Measurements from ENCODE around the gene HMGCR.

The HMGCR gene

GRCh38 chr5:75340714-75341478 is 3.9 kb downstream of the HMGCR start:
- Histone ChIP-seq H3K27ac (ENCODE audit: low read length) (no peak overlapping the region), H3K27me3 (ENCODE audit: control insufficient read depth in 1 of 2, insufficient read depth in 2 of 2, low read length in 2 of 2) (no peaks in the 10 kb centered on the region), H3K4me1 (ENCODE audit: control insufficient read depth, insufficient read depth, low read length) (peaks cover 6% of the 10 kb centered on the region), H3K36me3 (ENCODE audit: control insufficient read depth in 2 of 2, insufficient read depth in 2 of 2, low read length in 2 of 2) (peaks cover 3 to 8% of the 10 kb centered on the region in 2 donors), H3K9me3 (ENCODE audit: control insufficient read depth in 2 of 2, low read length in 2 of 2) (no peaks in the 10 kb centered on the region), H3K4me3 (ENCODE audit: low read length in 2 of 2) (no peak overlapping the region), H3K9ac (ENCODE audit: low read length in 2 of 2) (no peak overlapping the region)

- no peak overlapping the region for H3K9ac ChIP-seq (ENCODE audit: low read length in 2 of 2)
- no peaks in the 10 kb centered on the region for H3K27me3 ChIP-seq (ENCODE audit: control insufficient read depth in 1 of 2, insufficient read depth in 2 of 2, low read length in 2 of 2)
- H3K36me3 ChIP-seq (ENCODE audit: control insufficient read depth in 2 of 2, insufficient read depth in 2 of 2, low read length in 2 of 2), result peaks cover 5 to 12% of the 10 kb centered on the region in 2 donors
- H3K9me3 ChIP-seq (ENCODE audit: control insufficient read depth in 2 of 2, low read length in 2 of 2), result no peaks in the 10 kb centered on the region
- no peak overlapping the region for H3K4me3 ChIP-seq (ENCODE audit: low read length in 2 of 2)
- peaks cover 3% of the 10 kb centered on the region for H3K4me1 ChIP-seq (ENCODE audit: control insufficient read depth, insufficient read depth, low read length)
- no peak overlapping the region for H3K27ac ChIP-seq (ENCODE audit: low read length)
These were observed 4.9 kb downstream of the HMGCR start for GRCh38 chr5:75341934-75342333.

DNA sequence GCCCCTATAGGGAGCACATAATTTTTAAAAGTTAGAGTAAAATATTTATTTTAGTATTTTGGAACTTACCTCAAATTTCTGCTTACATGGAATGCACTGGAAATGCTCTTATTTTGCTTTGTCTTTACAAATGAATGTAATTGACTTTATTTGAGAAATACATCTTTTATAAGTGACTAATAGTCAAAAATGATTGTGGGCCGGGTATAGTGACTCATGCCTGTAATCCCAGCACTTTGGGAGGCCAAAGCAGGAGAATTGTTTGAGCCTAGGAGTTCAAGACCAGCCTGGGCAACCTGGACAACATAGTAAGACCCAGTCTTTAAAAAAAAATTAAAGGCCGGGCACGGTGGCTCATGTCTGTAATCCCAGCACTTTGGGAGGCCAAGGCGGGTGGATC is 5.8 kb downstream of the HMGCR start:
- Histone ChIP-seq H3K36me3 (ENCODE audit: control insufficient read depth in 2 of 2, insufficient read depth in 2 of 2, low read length in 2 of 2) (peaks cover 7 to 16% of the 10 kb centered on the region in 2 donors), H3K27me3 (ENCODE audit: control insufficient read depth in 1 of 2, insufficient read depth in 2 of 2, low read length in 2 of 2) (no peaks in the 10 kb centered on the region), H3K9me3 (ENCODE audit: control insufficient read depth in 2 of 2, low read length in 2 of 2) (no peaks in the 10 kb centered on the region), H3K4me1 (ENCODE audit: control insufficient read depth, insufficient read depth, low read length) (peaks cover 3% of the 10 kb centered on the region), H3K9ac (ENCODE audit: low read length in 2 of 2) (no peak overlapping the region), H3K27ac (ENCODE audit: low read length) (no peak overlapping the region), H3K4me3 (ENCODE audit: low read length in 2 of 2) (no peak overlapping the region)

GRCh38 chr5:75348241-75348640 is 11.2 kb downstream of the HMGCR start:
- Histone ChIP-seq H3K9me3 (ENCODE audit: control insufficient read depth in 2 of 2, low read length in 2 of 2) (no peaks in the 10 kb centered on the region), H3K27me3 (ENCODE audit: control insufficient read depth in 1 of 2, insufficient read depth in 2 of 2, low read length in 2 of 2) (no peaks in the 10 kb centered on the region)

GRCh38 chr5:75349663-75350062 is 12.6 kb downstream of the HMGCR start:
- H3K27ac ChIP-seq (ENCODE audit: low read length), result no peak overlapping the region
- H3K4me3 ChIP-seq (ENCODE audit: low read length in 2 of 2), result no peak overlapping the region
- peaks cover 31 to 44% of the 10 kb centered on the region in 2 donors for H3K36me3 ChIP-seq (ENCODE audit: control insufficient read depth in 2 of 2, insufficient read depth in 2 of 2, low read length in 2 of 2)
- H3K9me3 ChIP-seq (ENCODE audit: control insufficient read depth in 2 of 2, low read length in 2 of 2), result no peaks in the 10 kb centered on the region
- H3K4me1 ChIP-seq (ENCODE audit: control insufficient read depth, insufficient read depth, low read length), result no peaks in the 10 kb centered on the region
- H3K9ac ChIP-seq (ENCODE audit: low read length in 2 of 2), result no peak overlapping the region
- no peaks in the 10 kb centered on the region for H3K27me3 ChIP-seq (ENCODE audit: control insufficient read depth in 1 of 2, insufficient read depth in 2 of 2, low read length in 2 of 2)

More at GRCh38 chr5:75348241-75348640, 11.2 kb downstream of the HMGCR start:
- Histone ChIP-seq H3K9ac (ENCODE audit: low read length in 2 of 2) (no peak overlapping the region), H3K4me3 (ENCODE audit: low read length in 2 of 2) (no peak overlapping the region), H3K27ac (ENCODE audit: low read length) (no peak overlapping the region), H3K4me1 (ENCODE audit: control insufficient read depth, insufficient read depth, low read length) (no peaks in the 10 kb centered on the region), H3K36me3 (ENCODE audit: control insufficient read depth in 2 of 2, insufficient read depth in 2 of 2, low read length in 2 of 2) (peaks cover 28 to 47% of the 10 kb centered on the region in 2 donors)

DNA sequence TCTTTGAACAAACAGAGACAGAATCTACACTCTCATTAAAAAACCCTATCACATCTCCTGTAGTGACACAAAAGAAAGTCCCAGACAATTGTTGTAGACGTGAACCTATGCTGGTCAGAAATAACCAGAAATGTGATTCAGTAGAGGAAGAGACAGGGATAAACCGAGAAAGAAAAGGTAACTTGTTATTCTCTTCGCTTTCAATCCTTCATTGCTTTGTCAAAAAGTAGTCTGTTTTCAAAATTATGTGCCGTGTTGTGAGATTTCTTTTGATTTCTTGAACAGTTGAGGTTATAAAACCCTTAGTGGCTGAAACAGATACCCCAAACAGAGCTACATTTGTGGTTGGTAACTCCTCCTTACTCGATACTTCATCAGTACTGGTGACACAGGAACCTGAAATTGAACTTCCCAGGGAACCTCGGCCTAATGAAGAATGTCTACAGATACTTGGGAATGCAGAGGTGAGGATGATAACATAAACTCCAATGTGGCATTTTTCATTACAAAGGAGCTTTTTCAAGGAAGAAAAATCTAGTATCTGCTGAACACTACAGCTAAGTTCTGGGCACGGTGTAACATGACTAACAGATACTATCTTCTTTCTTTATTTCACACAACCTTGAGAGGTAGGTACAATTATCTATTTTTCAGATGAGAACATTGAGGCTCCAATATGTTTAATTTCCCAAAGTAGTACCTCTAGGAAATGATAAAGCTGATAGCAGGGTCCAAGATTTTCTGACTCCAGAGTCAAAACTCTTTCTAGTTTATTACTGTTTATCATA is 14.3 kb downstream of the HMGCR start:
- Histone ChIP-seq H3K36me3 (ENCODE audit: control insufficient read depth in 2 of 2, insufficient read depth in 2 of 2, low read length in 2 of 2) (peaks cover 32 to 44% of the 10 kb centered on the region in 2 donors), H3K27ac (ENCODE audit: low read length) (no peak overlapping the region), H3K4me3 (ENCODE audit: low read length in 2 of 2) (no peak overlapping the region), H3K9ac (ENCODE audit: low read length in 2 of 2) (no peak overlapping the region), H3K27me3 (ENCODE audit: control insufficient read depth in 1 of 2, insufficient read depth in 2 of 2, low read length in 2 of 2) (no peaks in the 10 kb centered on the region), H3K9me3 (ENCODE audit: control insufficient read depth in 2 of 2, low read length in 2 of 2) (no peaks in the 10 kb centered on the region), H3K4me1 (ENCODE audit: control insufficient read depth, insufficient read depth, low read length) (no peaks in the 10 kb centered on the region)

DNA sequence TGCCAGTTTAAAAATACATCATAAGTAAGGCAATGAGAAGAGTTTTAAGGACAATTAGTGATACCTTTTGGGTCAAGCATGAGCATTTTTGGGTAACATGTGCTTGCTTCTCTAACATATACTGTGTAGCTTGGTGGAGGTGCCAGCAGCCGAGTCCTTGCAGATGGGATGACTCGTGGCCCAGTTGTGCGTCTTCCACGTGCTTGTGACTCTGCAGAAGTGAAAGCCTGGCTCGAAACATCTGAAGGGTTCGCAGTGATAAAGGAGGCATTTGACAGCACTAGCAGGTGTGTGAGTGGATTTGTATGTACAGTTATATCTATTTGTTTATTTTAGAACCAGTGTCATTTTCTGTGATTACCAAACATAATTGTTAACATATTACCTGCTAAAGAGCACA is 18.2 kb downstream of the HMGCR start:
- no peak overlapping the region for H3K9ac ChIP-seq (ENCODE audit: low read length in 2 of 2)
- H3K4me3 ChIP-seq (ENCODE audit: low read length in 2 of 2), result no peak overlapping the region
- H3K36me3 ChIP-seq (ENCODE audit: control insufficient read depth in 2 of 2, insufficient read depth in 2 of 2, low read length in 2 of 2), result peaks cover 50 to 61% of the 10 kb centered on the region in 2 donors
- no peak overlapping the region for H3K27ac ChIP-seq (ENCODE audit: low read length)
- H3K9me3 ChIP-seq (ENCODE audit: control insufficient read depth in 2 of 2, low read length in 2 of 2), result no peaks in the 10 kb centered on the region
- H3K4me1 ChIP-seq (ENCODE audit: control insufficient read depth, insufficient read depth, low read length), result no peaks in the 10 kb centered on the region
- no peaks in the 10 kb centered on the region for H3K27me3 ChIP-seq (ENCODE audit: control insufficient read depth in 1 of 2, insufficient read depth in 2 of 2, low read length in 2 of 2)

DNA sequence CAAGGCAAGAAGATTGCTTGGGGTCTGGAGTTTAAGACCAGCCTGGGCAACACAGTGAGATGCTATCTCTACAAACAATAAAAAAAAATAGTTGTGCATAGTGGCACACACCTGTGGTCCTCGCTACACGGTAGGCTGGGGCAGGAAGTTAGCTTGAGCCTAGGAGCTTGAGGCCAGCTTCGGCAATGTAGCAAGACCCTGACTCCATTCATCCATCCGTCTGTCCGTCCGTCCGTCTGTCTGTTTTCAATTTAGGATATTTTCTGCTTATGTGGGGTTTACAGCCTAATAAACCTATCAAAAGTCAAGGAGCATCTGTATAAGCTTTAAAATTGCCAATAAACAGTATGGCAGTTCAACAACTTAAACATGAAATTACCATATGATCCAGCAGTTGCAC is 19.7 kb downstream of the HMGCR start:
- H3K27me3 ChIP-seq (ENCODE audit: control insufficient read depth in 1 of 2, insufficient read depth in 2 of 2, low read length in 2 of 2), result no peaks in the 10 kb centered on the region
- no peak overlapping the region for H3K9ac ChIP-seq (ENCODE audit: low read length in 2 of 2)
- H3K4me1 ChIP-seq (ENCODE audit: control insufficient read depth, insufficient read depth, low read length), result no peaks in the 10 kb centered on the region
- no peak overlapping the region for H3K27ac ChIP-seq (ENCODE audit: low read length)
- H3K36me3 ChIP-seq (ENCODE audit: control insufficient read depth in 2 of 2, insufficient read depth in 2 of 2, low read length in 2 of 2), result peaks cover 42 to 48% of the 10 kb centered on the region in 2 donors
- H3K4me3 ChIP-seq (ENCODE audit: low read length in 2 of 2), result no peak overlapping the region
- no peaks in the 10 kb centered on the region for H3K9me3 ChIP-seq (ENCODE audit: control insufficient read depth in 2 of 2, low read length in 2 of 2)

DNA sequence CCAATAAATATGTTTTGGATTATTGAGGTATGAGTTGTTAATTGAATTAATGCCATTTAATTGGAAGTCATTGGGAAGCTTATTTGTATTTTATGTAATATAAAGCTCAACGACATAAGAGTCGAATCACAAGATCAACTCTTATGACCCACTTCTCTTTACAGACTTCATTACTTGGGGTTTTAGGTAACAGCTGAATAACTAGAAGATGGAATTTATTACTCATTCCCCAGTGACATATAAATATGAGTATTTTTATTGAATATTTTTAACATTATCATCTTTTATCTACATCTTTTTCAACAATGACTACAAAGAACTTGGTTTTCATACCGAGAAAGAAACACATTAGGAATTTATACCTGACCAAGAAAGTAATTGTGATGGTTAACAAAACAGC is 21.1 kb downstream of the HMGCR start:
- H3K9ac ChIP-seq (ENCODE audit: low read length in 2 of 2), result no peak overlapping the region
- no peaks in the 10 kb centered on the region for H3K9me3 ChIP-seq (ENCODE audit: control insufficient read depth in 2 of 2, low read length in 2 of 2)
- peaks cover 41 to 43% of the 10 kb centered on the region in 2 donors for H3K36me3 ChIP-seq (ENCODE audit: control insufficient read depth in 2 of 2, insufficient read depth in 2 of 2, low read length in 2 of 2)
- peaks cover under 1% of the 10 kb centered on the region for H3K4me1 ChIP-seq (ENCODE audit: control insufficient read depth, insufficient read depth, low read length)
- H3K27me3 ChIP-seq (ENCODE audit: control insufficient read depth in 1 of 2, insufficient read depth in 2 of 2, low read length in 2 of 2), result no peaks in the 10 kb centered on the region
- no peak overlapping the region for H3K27ac ChIP-seq (ENCODE audit: low read length)
- no peak overlapping the region for H3K4me3 ChIP-seq (ENCODE audit: low read length in 2 of 2)

GRCh38 chr5:75361310-75361709 is 24.3 kb downstream of the HMGCR start:
- Histone ChIP-seq H3K9me3 (ENCODE audit: control insufficient read depth in 2 of 2, low read length in 2 of 2) (no peaks in the 10 kb centered on the region), H3K4me1 (ENCODE audit: control insufficient read depth, insufficient read depth, low read length) (peaks cover 9% of the 10 kb centered on the region), H3K27me3 (ENCODE audit: control insufficient read depth in 1 of 2, insufficient read depth in 2 of 2, low read length in 2 of 2) (no peaks in the 10 kb centered on the region), H3K4me3 (ENCODE audit: low read length in 2 of 2) (no peak overlapping the region), H3K9ac (ENCODE audit: low read length in 2 of 2) (no peak overlapping the region), H3K36me3 (ENCODE audit: control insufficient read depth in 2 of 2, insufficient read depth in 2 of 2, low read length in 2 of 2) (peaks cover 32 to 34% of the 10 kb centered on the region in 2 donors), H3K27ac (ENCODE audit: low read length) (no peak overlapping the region)
